Tibial artery (tissue), 4 donors: ENCODE data around the gene TAF4B.
"Not testable (repeated sequence)": the region's sequence is repeated elsewhere in the genome, so short reads cannot be mapped to it uniquely, and the experiment has no call there.

Experiments
- DNase-seq, 2 donors: peaks; one replicate each; pipeline ENCODE4 v3.0.0-alpha.2; 2019
- H3K27ac ChIP-seq, 2 donors: fragments of 200-600 bp; sonication (generic) in 1 of 2; 1 replicate in 1 of 2; 2 replicates in 1 of 2; pipeline ENCODE4 v1.5.1; 2018 to 2019; ENCODE audit warnings: mild to moderate bottlenecking in 1 of 2
- H3K27me3 ChIP-seq, 2 donors: fragments of 200-600 bp; sonication (generic) in 1 of 2; one replicate each; pipeline versions ENCODE4 v1.5.1 to v1.6.0; 2016 to 2019
- H3K36me3 ChIP-seq, 3 donors: fragments of 200-600 bp; sonication (generic) in 2 of 3; one replicate each; pipeline ENCODE4 v1.5.1; 2016 to 2019; ENCODE audit warnings: mild to moderate bottlenecking in 2 of 3
- H3K4me1 ChIP-seq, 4 donors: fragments of 200-600 bp; sonication (generic) in 2 of 4; 1 replicate in 3 of 4; 2 replicates in 1 of 4; pipeline ENCODE4 v1.5.1; 2016 to 2019
- H3K4me3 ChIP-seq, 2 donors: fragments of 200-600 bp; sonication (generic) in 1 of 2; 1 replicate in 1 of 2; 2 replicates in 1 of 2; pipeline ENCODE4 v1.5.1; 2018 to 2019; ENCODE audit warnings: mild to moderate bottlenecking in 2 of 2
- H3K9me3 ChIP-seq, 3 donors: fragments of 200-600 bp; sonication (generic) in 1 of 3; one replicate each; pipeline ENCODE4 v1.5.1; 2016 to 2019
- CTCF ChIP-seq, 2 experiments: fragments of 200-600 bp in 1 of 2; fragments of 450-650 bp in 1 of 2; IDR thresholded peaks; one replicate each; pipeline ENCODE4 v1.5.1; 2017 to 2019; ENCODE audit warnings: antibody characterized with exemption in 2 of 2, mild to moderate bottlenecking in 1 of 2, moderate library complexity in 1 of 2
- intact Hi-C: fragments of 100-400 bp; cut with DNase I; formaldehyde crosslinking; loops from one replicate; pipeline ENCODE4 v1.15.0; 2023; ENCODE audit warnings: low total_unique reads

TAF4B gene

GRCh38 chr18:26227051-26227670 is 916 bp downstream of the TAF4B start:
- intact Hi-C loops, result loop anchor here (5.0 kb wide), 1 partner anchor 135 kb away; the partner anchor contains the start of gene SS18
- Histone ChIP-seq H3K4me1 (peaks cover 0 to 12% (median 5%) of the 10 kb centered on the region in 4 donors), H3K4me3 (peak overlapping the region; percentile 83 to 97), H3K27me3 (no peaks in the 10 kb centered on the region), H3K27ac (peak overlapping the region; percentile 75 to 79), H3K9me3 (no peaks in the 10 kb centered on the region), H3K36me3 (no peaks in the 10 kb centered on the region)
- peak in 1 of 2 donors; percentile 21 for DNase-seq
- no peak for TF ChIP-seq CTCF (IDR thresholded peaks at IDR 0.05)

- H3K9me3 ChIP-seq, result no peaks in the 10 kb centered on the region
- no peak overlapping the region for H3K4me3 ChIP-seq
- intact Hi-C loops, result loop anchor here (5.0 kb wide), 1 partner anchor 136 kb away; the partner anchor contains the start of gene SS18
- peaks cover 0 to 12% (median 5%) of the 10 kb centered on the region in 4 donors for H3K4me1 ChIP-seq
- H3K27ac ChIP-seq, result no peak overlapping the region
- H3K36me3 ChIP-seq, result no peaks in the 10 kb centered on the region
- DNase-seq, result no peak
- H3K27me3 ChIP-seq, result no peaks in the 10 kb centered on the region
- no peak for TF ChIP-seq CTCF (IDR thresholded peaks at IDR 0.05)
Observed at GRCh38 chr18:26228562-26229260, 2.5 kb downstream of the TAF4B start.

GRCh38 chr18:26230497-26230896 is 4.3 kb downstream of the TAF4B start:
- Histone ChIP-seq H3K4me1 (peaks cover 0 to 12% (median 5%) of the 10 kb centered on the region in 4 donors), H3K9me3 (no peaks in the 10 kb centered on the region), H3K4me3 (no peak overlapping the region), H3K27me3 (no peaks in the 10 kb centered on the region), H3K36me3 (no peaks in the 10 kb centered on the region), H3K27ac (no peak overlapping the region)
- no peak for DNase-seq
- no peak for TF ChIP-seq CTCF (IDR thresholded peaks at IDR 0.05)
- intact Hi-C loops, result no loop called here

GRCh38 chr18:26233208-26233607 is 7.0 kb downstream of the TAF4B start:
- TF ChIP-seq CTCF (IDR thresholded peaks at IDR 0.05), result no peak
- no peak for DNase-seq
- H3K4me3 ChIP-seq, result no peak overlapping the region
- no peak overlapping the region for H3K27ac ChIP-seq
- intact Hi-C loops, result no loop called here
- peaks cover 0 to 3% (median 0%) of the 10 kb centered on the region in 4 donors for H3K4me1 ChIP-seq
- H3K9me3 ChIP-seq, result no peaks in the 10 kb centered on the region
- no peaks in the 10 kb centered on the region for H3K27me3 ChIP-seq
- H3K36me3 ChIP-seq, result no peaks in the 10 kb centered on the region

GRCh38 chr18:26237363-26237762 is 11.1 kb downstream of the TAF4B start:
- intact Hi-C loops, H3K9me3 ChIP-seq, H3K4me3 ChIP-seq, H3K27me3 ChIP-seq, DNase-seq, H3K4me1 ChIP-seq, H3K27ac ChIP-seq, H3K36me3 ChIP-seq: not testable (repeated sequence)

GRCh38 chr18:26238718-26239117 is 12.5 kb downstream of the TAF4B start:
- DNase-seq, H3K4me3 ChIP-seq, H3K36me3 ChIP-seq, H3K27ac ChIP-seq, H3K9me3 ChIP-seq, H3K4me1 ChIP-seq, intact Hi-C loops, H3K27me3 ChIP-seq: not testable (repeated sequence)

- peaks cover 3 to 19% (median 9%) of the 10 kb centered on the region in 3 donors for H3K9me3 ChIP-seq
- DNase-seq, H3K27me3 ChIP-seq, H3K4me3 ChIP-seq, H3K27ac ChIP-seq, H3K4me1 ChIP-seq, H3K36me3 ChIP-seq, intact Hi-C loops: not testable (repeated sequence)
Observed at GRCh38 chr18:26242392-26242791, 16.1 kb downstream of the TAF4B start.

GRCh38 chr18:26245434-26245833 is 19.2 kb downstream of the TAF4B start:
- H3K27ac ChIP-seq, DNase-seq, intact Hi-C loops, H3K4me3 ChIP-seq, H3K36me3 ChIP-seq, H3K4me1 ChIP-seq, H3K27me3 ChIP-seq: not testable (repeated sequence)
- peaks cover 3 to 19% (median 9%) of the 10 kb centered on the region in 3 donors for H3K9me3 ChIP-seq
